Keratinocyte (primary cell): ENCODE data around the gene HEATR3. TPM values are rescaled to one million over a fixed set of nuclear protein-coding genes. Genes with fewer than 3 reads are reported as not detected.
A peak's percentile ranks its signal among the peaks of the same experiment; 100 is the strongest.

Experiments
- DNase-seq: peaks from one replicate; pipeline ENCODE4 v3.0.0-alpha.2; 2011; ENCODE audit warnings: low read depth, missing footprints, low spot score
- FAIRE-seq: peaks from 2 replicates; lab custom pipeline; 2011; peaks lifted over from hg19 to GRCh38; lab: Jason Lieb, UNC
- H2AFZ ChIP-seq: 2 replicates; pipeline ENCODE4 v1.6.0; 2012; ENCODE audit warnings: low read length, control low read depth, inconsistent platforms; ENCODE audit not compliant: control insufficient read depth
- H3K27ac ChIP-seq: 2 replicates; pipeline ENCODE4 v1.5.1; 2011; ENCODE audit warnings: low read length; ENCODE audit not compliant: control insufficient read depth, insufficient read depth
- H3K27me3 ChIP-seq: 3 replicates; pipeline ENCODE4 v1.6.0; 2011; ENCODE audit warnings: low read length; ENCODE audit not compliant: control insufficient read depth, insufficient read depth; ENCODE audit errors: extremely low read depth
- H3K36me3 ChIP-seq, 2 experiments: 2 replicates in 1 of 2; 3 replicates in 1 of 2; pipeline ENCODE4 v1.5.1; 2011; ENCODE audit warnings: low read length in 2 of 2, mild to moderate bottlenecking in 1 of 2; ENCODE audit not compliant: control insufficient read depth in 2 of 2, insufficient read depth in 2 of 2; ENCODE audit errors: extremely low read depth in 1 of 2
- H3K4me1 ChIP-seq: 3 replicates; pipeline ENCODE4 v1.5.1; 2011; ENCODE audit warnings: low read length; ENCODE audit not compliant: control insufficient read depth, insufficient read depth; ENCODE audit errors: extremely low read depth
- H3K4me2 ChIP-seq: 3 replicates; pipeline ENCODE4 v1.6.0; 2011; ENCODE audit warnings: low read depth, low read length; ENCODE audit not compliant: control insufficient read depth, insufficient read depth; ENCODE audit errors: extremely low read depth
- H3K4me3 ChIP-seq, 3 experiments: fragments of 200-600 bp in 1 of 3; sonication (generic) in 1 of 3; 2 replicates in 2 of 3; 3 replicates in 1 of 3; pipeline ENCODE4 v1.5.1; 2011 to 2016; ENCODE audit warnings: low read length in 3 of 3, mild to moderate bottlenecking in 3 of 3, control low read depth in 2 of 3, inconsistent platforms in 1 of 3, low read depth in 1 of 3, mixed read lengths in 1 of 3, mixed run types in 1 of 3, moderate library complexity in 1 of 3; ENCODE audit not compliant: control insufficient read depth in 2 of 3, insufficient read depth in 2 of 3; ENCODE audit errors: extremely low read depth in 1 of 3
- H3K79me2 ChIP-seq: 2 replicates; pipeline ENCODE4 v1.6.0; 2012; ENCODE audit warnings: low read length; ENCODE audit not compliant: control insufficient read depth, insufficient read depth
- H3K9ac ChIP-seq: 3 replicates; pipeline ENCODE4 v1.6.0; 2011; ENCODE audit warnings: low read length; ENCODE audit not compliant: control insufficient read depth, insufficient read depth; ENCODE audit errors: extremely low read depth
- H3K9me1 ChIP-seq: 3 replicates; pipeline ENCODE4 v1.6.0; 2011; ENCODE audit warnings: low read length; ENCODE audit not compliant: control insufficient read depth, insufficient read depth; ENCODE audit errors: extremely low read depth
- H3K9me3 ChIP-seq: 2 replicates; pipeline ENCODE4 v1.5.1; 2012; ENCODE audit warnings: low read depth, low read length; ENCODE audit not compliant: control insufficient read depth
- H4K20me1 ChIP-seq: 3 replicates; pipeline ENCODE4 v1.6.0; 2011; ENCODE audit warnings: low read length; ENCODE audit not compliant: control insufficient read depth, insufficient read depth; ENCODE audit errors: extremely low read depth
- EZH2 ChIP-seq: IDR thresholded peaks from one replicate; pipeline ENCODE4 v1.6.1; 2012; ENCODE audit warnings: inconsistent platforms, mild to moderate bottlenecking, low read length, moderate library complexity
- dilution Hi-C: fragments of 300-500 bp; cut with MboI; formaldehyde crosslinking; loops from one replicate; pipeline ENCODE4 v1.7.0; 2020; ENCODE audit warnings: low sequenced_read_pairs; ENCODE audit not compliant: extremely low pct_ligation_motif_present
- polyA plus RNA-seq, 5 experiments: library from polyadenylated mRNA; depleted of rRNA in 3 of 5; stranded (reverse) in 3 of 5; stranded (forward) in 1 of 5; unstranded in 1 of 5; fragments of >200 nt; gene quantifications; 1 replicate in 1 of 5; 2 replicates in 3 of 5; 3 replicates in 1 of 5; pipeline versions ENCODE4 v1.2.1 to v1.2.3, GENCODE V29; 2011 to 2012; ENCODE audit warnings: missing spikeins in 2 of 5, low read depth in 1 of 5, low replicate concordance in 1 of 5
- TF ChIP-seq, protein P1 (sequence below), 3 experiments: IDR thresholded peaks in 1 of 3; conservative IDR thresholded peaks in 1 of 3; optimal IDR thresholded peaks in 1 of 3; 2 replicates in 2 of 3; 3 replicates in 1 of 3; pipeline versions ENCODE3 to v1.5.1; 2011; ENCODE audit warnings: low read length in 3 of 3, mild to moderate bottlenecking in 3 of 3, moderate library complexity in 2 of 3, control low read depth in 1 of 3, inconsistent platforms in 1 of 3; ENCODE audit not compliant: insufficient read depth in 2 of 3; ENCODE audit errors: extremely low read depth in 1 of 3

HEATR3 gene
- polyA plus RNA-seq, 1 donor (not counting 4 experiments of a cell fraction or from before 2014, with no cell fraction given): 27.2 TPM

DNA sequence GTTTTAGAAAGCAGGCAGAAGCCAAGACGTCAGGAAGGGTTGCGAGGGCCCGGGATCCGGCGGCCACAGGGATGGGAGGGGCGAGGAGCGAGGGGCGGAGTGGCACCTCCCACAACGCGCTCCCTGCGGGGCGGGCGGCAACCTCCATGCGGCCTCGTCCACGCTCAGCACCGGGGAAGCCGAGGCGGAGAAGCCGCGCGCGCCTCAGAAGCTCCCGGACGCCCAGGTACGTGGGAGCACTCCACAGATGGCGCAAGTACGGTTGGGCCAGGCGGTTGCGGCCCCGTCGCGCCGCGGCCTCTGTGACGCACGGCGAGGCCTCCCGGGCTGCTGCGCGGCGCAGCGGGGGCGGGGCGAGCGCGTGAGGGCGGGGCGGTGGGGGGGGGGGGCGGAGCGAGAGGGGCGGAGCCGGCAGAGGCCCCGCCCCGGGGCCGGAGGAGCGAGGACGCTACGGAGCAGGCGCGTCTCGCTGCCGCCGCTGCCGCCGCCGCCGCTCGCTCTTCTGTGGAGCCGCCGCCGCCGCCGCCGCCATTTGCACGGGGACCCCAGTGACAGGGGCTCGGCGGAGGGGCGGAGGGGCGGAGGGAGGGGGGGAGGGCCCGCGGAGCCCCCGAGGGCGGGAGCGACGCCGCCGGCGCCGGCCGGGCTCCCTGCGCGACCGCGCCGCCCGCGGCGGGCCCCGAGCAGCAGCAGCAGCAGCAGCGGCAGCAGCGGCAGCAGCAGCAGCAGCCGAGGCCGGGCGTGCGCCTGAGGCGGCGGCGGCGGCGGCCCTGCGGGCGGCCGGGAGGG, 87.2 kb downstream of the HEATR3 start, which contains the start of gene TENT4B:
Gene TENT4B (plus strand): TSS at position 500 of the 789 bp plus-strand sequence. CDS start 316 bp downstream, outside the sequence.
- Histone ChIP-seq H4K20me1 (peaks cover 17% of the 10 kb centered on the region), H3K9ac (peak within 1 kb of the TSS; percentile 90), H3K9me1 (no peaks in the 10 kb centered on the region), H2AFZ (peak within 1 kb of the TSS; percentile 63), H3K4me2 (peak within 1 kb of the TSS; percentile 99), H3K4me1 (peaks cover 17% of the 10 kb centered on the region), H3K9me3 (no peaks in the 10 kb centered on the region), H3K27ac (peak within 1 kb of the TSS; percentile 83), H3K79me2 (peaks cover 45% of the 10 kb centered on the region), H3K27me3 (no peaks in the 10 kb centered on the region), H3K4me3 (peak within 1 kb of the TSS; percentile 78 to 95 (median 90)), H3K36me3 (no peaks in the 10 kb centered on the region)
- dilution Hi-C loops: no loop called here
- FAIRE-seq (no peak), DNase-seq (peak; percentile 17)
- TF ChIP-seq, protein P1, sequence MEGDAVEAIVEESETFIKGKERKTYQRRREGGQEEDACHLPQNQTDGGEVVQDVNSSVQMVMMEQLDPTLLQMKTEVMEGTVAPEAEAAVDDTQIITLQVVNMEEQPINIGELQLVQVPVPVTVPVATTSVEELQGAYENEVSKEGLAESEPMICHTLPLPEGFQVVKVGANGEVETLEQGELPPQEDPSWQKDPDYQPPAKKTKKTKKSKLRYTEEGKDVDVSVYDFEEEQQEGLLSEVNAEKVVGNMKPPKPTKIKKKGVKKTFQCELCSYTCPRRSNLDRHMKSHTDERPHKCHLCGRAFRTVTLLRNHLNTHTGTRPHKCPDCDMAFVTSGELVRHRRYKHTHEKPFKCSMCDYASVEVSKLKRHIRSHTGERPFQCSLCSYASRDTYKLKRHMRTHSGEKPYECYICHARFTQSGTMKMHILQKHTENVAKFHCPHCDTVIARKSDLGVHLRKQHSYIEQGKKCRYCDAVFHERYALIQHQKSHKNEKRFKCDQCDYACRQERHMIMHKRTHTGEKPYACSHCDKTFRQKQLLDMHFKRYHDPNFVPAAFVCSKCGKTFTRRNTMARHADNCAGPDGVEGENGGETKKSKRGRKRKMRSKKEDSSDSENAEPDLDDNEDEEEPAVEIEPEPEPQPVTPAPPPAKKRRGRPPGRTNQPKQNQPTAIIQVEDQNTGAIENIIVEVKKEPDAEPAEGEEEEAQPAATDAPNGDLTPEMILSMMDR (optimal IDR thresholded peaks at IDR 0.05 in 1 of 3, IDR thresholded peaks at IDR 0.05 in 1 of 3, conservative IDR thresholded peaks at IDR 0.05 in 1 of 3; ENCODE audit: extremely low read depth in 1 of 3, insufficient read depth in 2 of 3, low read length in 3 of 3): no peak
- no peak for TF ChIP-seq EZH2

- Histone ChIP-seq H3K9me3 (no peaks in the 10 kb centered on the region), H2AFZ (no peak overlapping the region), H3K4me3 (peak overlapping the region; percentile 78 to 95 (median 90)), H3K4me1 (peaks cover 17% of the 10 kb centered on the region), H3K36me3 (no peaks in the 10 kb centered on the region), H3K4me2 (peak overlapping the region; percentile 99), H4K20me1 (peaks cover 21% of the 10 kb centered on the region), H3K9ac (peak overlapping the region; percentile 82), H3K79me2 (peaks cover 53% of the 10 kb centered on the region), H3K9me1 (no peaks in the 10 kb centered on the region), H3K27ac (peak overlapping the region; percentile 65), H3K27me3 (no peaks in the 10 kb centered on the region)
- dilution Hi-C loops: no loop called here
- TF ChIP-seq, protein P1 (optimal IDR thresholded peaks at IDR 0.05 in 1 of 3, IDR thresholded peaks at IDR 0.05 in 1 of 3, conservative IDR thresholded peaks at IDR 0.05 in 1 of 3; ENCODE audit: extremely low read depth in 1 of 3, insufficient read depth in 2 of 3, low read length in 3 of 3): no peak
- no peak for TF ChIP-seq EZH2
- no peak for DNase-seq
- no peak for FAIRE-seq
Measured at GRCh38 chr16:50153596-50154419, 88.0 kb downstream of the HEATR3 start.
